Ishikawa (cell line): ENCODE results near the gene H3-3A.

Source experiments
- CEBPB ChIP-seq: IDR thresholded peaks from 2 replicates; pipeline ENCODE4 v1.6.1; 2012
- CREB1 ChIP-seq: IDR thresholded peaks from 2 replicates; pipeline ENCODE4 v1.6.1; 2012; ENCODE audit warnings: low read depth
- EGR1 ChIP-seq: IDR thresholded peaks from 2 replicates; pipeline ENCODE4 v1.6.1; 2012
- EP300 ChIP-seq: IDR thresholded peaks from 2 replicates; pipeline ENCODE4 v1.6.1; 2012; ENCODE audit warnings: borderline replicate concordance
- FOXM1 ChIP-seq: IDR thresholded peaks from 2 replicates; pipeline ENCODE4 v1.6.1; 2012; ENCODE audit warnings: low read depth, borderline replicate concordance
- NFIC ChIP-seq: IDR thresholded peaks from 2 replicates; pipeline ENCODE4 v1.6.1; 2012
- RAD21 ChIP-seq: IDR thresholded peaks from 2 replicates; pipeline ENCODE4 v1.6.1; 2012; ENCODE audit warnings: low read depth
- TAF1 ChIP-seq: IDR thresholded peaks from 2 replicates; pipeline ENCODE4 v1.6.1; 2012; ENCODE audit warnings: low read depth, mild to moderate bottlenecking
- TCF12 ChIP-seq: IDR thresholded peaks from 2 replicates; pipeline ENCODE4 v1.6.1; 2012; ENCODE audit warnings: low read depth
- TEAD4 ChIP-seq: IDR thresholded peaks from 2 replicates; pipeline ENCODE4 v1.6.1; 2012
- YY1 ChIP-seq: IDR thresholded peaks from 2 replicates; pipeline ENCODE4 v1.6.1; 2012; ENCODE audit warnings: low read depth
- ZBTB7A ChIP-seq: IDR thresholded peaks from 2 replicates; pipeline ENCODE4 v1.6.1; 2012; ENCODE audit warnings: low read depth
- TF ChIP-seq, protein P1 (sequence below): IDR thresholded peaks from 2 replicates; pipeline ENCODE4 v1.6.1; 2012
- TF ChIP-seq, protein P2 (sequence below): IDR thresholded peaks from 2 replicates; pipeline ENCODE4 v1.6.1; 2012; ENCODE audit warnings: low read depth, mild to moderate bottlenecking
- TF ChIP-seq, protein P3 (sequence below): IDR thresholded peaks from 2 replicates; pipeline ENCODE4 v1.6.1; 2012

The H3-3A gene

DNA sequence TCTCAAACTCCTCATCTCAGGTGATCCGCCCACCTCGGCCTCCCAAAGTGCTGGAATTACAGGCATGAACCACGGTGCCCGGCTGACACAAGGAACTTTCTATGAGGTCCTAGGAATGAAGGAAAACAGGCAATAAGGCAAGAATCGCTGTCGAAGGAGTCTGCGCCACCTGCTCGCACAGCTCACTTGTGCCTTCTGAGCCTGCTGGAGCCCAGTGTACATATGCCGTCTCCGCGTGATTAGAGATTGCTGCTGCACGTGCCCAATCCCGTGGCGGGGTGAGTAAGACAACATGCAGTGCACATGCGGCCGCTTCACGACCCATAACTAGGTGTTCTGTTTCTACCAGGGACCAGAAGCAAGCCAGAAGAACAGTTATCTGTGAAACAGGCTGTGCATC is 24.3 kb downstream of the H3-3A start:
- TF ChIP-seq EP300 (no peak), TCF12 (no peak), ZBTB7A (no peak)
- TF ChIP-seq, protein P1, sequence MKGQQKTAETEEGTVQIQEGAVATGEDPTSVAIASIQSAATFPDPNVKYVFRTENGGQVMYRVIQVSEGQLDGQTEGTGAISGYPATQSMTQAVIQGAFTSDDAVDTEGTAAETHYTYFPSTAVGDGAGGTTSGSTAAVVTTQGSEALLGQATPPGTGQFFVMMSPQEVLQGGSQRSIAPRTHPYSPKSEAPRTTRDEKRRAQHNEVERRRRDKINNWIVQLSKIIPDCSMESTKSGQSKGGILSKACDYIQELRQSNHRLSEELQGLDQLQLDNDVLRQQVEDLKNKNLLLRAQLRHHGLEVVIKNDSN = no peak

DNA sequence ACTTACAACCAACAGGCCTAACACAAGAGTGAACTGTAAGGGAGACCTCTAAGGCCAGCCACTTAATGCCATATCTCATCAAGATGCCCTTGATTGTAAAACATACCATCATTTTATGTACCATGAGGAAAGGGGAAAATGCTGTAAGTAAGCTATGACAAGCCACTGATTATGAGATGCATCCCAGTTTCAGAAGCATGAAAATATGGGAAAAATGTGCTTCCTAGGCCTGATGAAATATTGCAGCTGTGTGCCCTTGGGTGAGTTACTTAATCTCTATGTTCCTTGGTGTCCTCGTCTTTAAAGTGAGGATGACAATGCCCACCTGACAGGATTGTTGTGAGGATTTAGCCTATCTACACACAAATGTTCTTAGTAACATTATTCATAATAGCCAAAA is 28.9 kb downstream of the H3-3A start:
- TF ChIP-seq NFIC (no peak), TCF12 (no peak), FOXM1 (no peak)
- TF ChIP-seq, protein P2, sequence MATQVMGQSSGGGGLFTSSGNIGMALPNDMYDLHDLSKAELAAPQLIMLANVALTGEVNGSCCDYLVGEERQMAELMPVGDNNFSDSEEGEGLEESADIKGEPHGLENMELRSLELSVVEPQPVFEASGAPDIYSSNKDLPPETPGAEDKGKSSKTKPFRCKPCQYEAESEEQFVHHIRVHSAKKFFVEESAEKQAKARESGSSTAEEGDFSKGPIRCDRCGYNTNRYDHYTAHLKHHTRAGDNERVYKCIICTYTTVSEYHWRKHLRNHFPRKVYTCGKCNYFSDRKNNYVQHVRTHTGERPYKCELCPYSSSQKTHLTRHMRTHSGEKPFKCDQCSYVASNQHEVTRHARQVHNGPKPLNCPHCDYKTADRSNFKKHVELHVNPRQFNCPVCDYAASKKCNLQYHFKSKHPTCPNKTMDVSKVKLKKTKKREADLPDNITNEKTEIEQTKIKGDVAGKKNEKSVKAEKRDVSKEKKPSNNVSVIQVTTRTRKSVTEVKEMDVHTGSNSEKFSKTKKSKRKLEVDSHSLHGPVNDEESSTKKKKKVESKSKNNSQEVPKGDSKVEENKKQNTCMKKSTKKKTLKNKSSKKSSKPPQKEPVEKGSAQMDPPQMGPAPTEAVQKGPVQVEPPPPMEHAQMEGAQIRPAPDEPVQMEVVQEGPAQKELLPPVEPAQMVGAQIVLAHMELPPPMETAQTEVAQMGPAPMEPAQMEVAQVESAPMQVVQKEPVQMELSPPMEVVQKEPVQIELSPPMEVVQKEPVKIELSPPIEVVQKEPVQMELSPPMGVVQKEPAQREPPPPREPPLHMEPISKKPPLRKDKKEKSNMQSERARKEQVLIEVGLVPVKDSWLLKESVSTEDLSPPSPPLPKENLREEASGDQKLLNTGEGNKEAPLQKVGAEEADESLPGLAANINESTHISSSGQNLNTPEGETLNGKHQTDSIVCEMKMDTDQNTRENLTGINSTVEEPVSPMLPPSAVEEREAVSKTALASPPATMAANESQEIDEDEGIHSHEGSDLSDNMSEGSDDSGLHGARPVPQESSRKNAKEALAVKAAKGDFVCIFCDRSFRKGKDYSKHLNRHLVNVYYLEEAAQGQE = no peak
- TF ChIP-seq, protein P3, sequence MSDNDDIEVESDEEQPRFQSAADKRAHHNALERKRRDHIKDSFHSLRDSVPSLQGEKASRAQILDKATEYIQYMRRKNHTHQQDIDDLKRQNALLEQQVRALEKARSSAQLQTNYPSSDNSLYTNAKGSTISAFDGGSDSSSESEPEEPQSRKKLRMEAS = no peak

DNA sequence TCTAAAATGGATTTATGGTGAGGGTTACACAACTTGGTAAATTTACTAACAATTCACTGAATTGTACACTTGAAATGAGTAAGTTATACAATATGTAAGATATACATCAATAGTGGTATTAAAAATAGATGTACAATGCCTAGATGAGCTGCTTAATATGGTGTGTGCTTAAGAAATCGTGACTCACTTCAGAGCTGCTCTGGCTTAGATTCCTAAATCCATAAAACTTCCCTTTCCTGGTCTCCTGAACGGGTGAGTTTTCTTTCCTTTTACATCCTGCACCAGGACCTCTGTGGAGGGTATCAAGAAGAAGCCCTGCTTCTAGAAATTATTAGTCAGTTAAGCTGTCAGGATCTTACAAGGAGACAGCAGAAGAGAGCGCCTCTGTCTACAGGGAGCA is 30.4 kb downstream of the H3-3A start:
- no peak for TF ChIP-seq RAD21
- TF ChIP-seq CREB1 = no peak
- TF ChIP-seq TCF12 = no peak
- no peak for TF ChIP-seq TEAD4
- no peak for TF ChIP-seq YY1
- TF ChIP-seq CEBPB = no peak
- TF ChIP-seq, protein P1 = no peak
- TF ChIP-seq, protein P3 = no peak
- TF ChIP-seq NFIC = no peak
- TF ChIP-seq ZBTB7A = no peak
- TF ChIP-seq EP300 = no peak
- TF ChIP-seq EGR1 = no peak
- TF ChIP-seq FOXM1 = no peak

DNA sequence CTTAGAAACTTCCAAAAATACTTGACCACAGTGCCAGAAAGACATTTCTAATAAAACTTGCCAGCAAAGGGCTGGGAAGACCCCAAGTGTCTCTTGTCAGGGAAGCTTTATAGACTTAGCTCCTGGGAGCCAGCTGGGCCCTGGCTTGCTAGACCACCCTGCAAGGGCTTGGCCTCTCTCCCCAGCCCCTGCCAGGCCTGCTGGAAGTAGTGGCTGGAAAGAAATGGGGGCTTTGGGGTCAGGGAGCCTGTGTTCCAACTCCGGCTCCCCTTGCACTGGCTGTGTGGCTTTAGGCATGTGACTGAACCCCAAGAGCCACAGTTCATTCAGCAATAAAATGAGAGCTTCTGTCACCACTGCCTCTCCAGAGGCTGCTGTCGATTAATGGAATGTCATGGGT is 31.1 kb downstream of the H3-3A start:
- TF ChIP-seq RAD21 (no peak), FOXM1 (no peak), TAF1 (no peak), EP300 (no peak), TEAD4 (no peak)
- TF ChIP-seq, protein P3 = no peak

DNA sequence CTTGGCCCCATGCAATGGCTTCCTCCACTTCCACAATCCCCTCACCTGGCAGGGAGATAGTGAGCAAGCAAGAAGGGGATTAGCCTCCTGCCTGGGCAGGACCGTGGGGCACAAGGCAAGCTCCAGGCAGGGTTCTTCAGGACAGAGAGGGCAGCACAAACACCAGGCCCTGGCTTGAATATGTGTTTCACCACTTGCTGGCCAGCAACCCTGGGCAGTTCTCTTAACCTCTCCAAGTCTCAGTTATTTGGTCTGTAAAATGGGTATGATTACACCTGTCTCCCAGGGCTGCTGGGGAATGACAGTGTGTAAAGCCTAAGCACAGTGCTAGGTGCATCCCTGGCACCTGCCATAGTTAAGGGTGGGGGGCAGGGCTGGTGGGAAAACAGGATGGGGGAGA is 31.9 kb downstream of the H3-3A start:
- no peak for TF ChIP-seq YY1
- TF ChIP-seq, protein P2 = no peak

DNA sequence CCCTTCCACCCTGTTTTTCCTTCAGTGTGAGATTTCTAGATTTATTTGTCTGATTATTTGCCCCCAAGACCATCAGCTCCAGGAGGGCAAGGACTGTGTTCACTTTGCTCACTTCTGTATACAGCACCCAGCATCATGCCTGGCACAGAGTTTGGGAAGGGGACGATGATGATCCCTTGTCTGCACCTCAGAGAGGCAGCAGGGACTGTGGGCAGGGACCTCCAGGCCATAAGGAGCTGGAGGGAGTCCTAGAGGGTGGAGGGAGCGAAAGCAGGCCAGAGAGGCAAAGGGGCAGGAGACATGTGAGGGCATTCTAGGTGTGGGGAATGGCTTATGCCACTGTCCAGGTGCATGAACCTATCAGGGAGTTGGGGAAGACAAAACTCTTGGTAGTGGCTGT is 32.8 kb downstream of the H3-3A start:
- TF ChIP-seq ZBTB7A (no peak), CEBPB (no peak), EP300 (no peak), YY1 (no peak)

DNA sequence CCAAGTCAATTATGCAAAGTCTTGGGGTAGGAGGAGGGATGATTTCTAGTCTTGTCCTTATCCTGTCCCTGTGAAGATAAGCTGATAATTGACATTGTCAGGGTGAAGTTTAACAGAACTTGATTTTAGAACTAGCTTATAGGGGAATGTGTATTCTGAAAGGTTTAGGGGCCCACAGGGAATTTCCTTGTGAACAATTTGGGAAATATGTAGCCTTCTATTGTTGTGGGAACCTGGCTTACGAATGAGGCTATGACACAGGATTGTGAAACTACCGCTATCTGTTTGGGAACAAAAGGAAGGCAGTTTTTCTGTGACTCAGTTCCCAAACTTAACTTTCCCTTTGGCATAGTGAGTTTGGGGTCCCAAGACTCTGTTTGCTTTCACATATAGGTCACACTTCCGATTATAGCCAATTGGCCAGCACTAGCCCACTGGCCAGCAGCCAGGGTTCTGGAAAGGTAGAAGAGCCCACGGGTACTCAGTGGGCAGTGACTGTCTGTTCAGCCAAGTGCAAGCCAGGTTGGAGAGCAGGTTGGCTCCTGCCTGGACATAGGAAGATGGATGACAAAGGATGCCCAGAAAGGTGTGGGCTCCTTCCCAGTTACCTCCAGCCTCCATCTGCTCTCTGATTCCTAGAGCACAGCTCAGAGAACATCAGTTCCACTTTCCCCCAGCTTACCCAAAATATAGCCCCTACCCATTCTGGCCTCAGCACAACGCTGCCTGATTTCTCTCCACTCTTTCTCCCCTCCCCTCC is 35.5 kb downstream of the H3-3A start:
- no peak for TF ChIP-seq EP300
- TF ChIP-seq TEAD4 = no peak
- TF ChIP-seq, protein P1 = no peak
- TF ChIP-seq, protein P3 = no peak
- TF ChIP-seq ZBTB7A = no peak
- no peak for TF ChIP-seq EGR1
- TF ChIP-seq TAF1 = no peak
- TF ChIP-seq RAD21 = no peak
- TF ChIP-seq CEBPB = no peak
- TF ChIP-seq FOXM1 = no peak
